Muscle of leg (tissue), 11 donors: ENCODE results near the gene ARMC9. TPM values are rescaled to one million over a fixed set of nuclear protein-coding genes. Genes with fewer than 3 reads are reported as not detected.
A peak's percentile ranks its signal among the peaks of the same experiment; 100 is the strongest.

ENCODE experiments used
- DNase-seq: peaks from one replicate; pipeline ENCODE4 v3.0.0; 2013
- H3K27ac ChIP-seq: one replicate; pipeline ENCODE4 v1.5.1; 2013; ENCODE audit warnings: mild to moderate bottlenecking, low read length, control low read depth
- H3K27me3 ChIP-seq: one replicate; pipeline ENCODE4 v1.6.1; 2013; ENCODE audit warnings: low read length; ENCODE audit not compliant: control insufficient read depth, insufficient read depth
- H3K36me3 ChIP-seq: one replicate; pipeline ENCODE4 v1.6.1; 2013; ENCODE audit warnings: low read length; ENCODE audit not compliant: control insufficient read depth, insufficient read depth
- H3K4me1 ChIP-seq: one replicate; pipeline ENCODE4 v1.6.1; 2013; ENCODE audit warnings: low read length; ENCODE audit not compliant: control insufficient read depth, insufficient read depth
- H3K4me3 ChIP-seq: one replicate; pipeline ENCODE4 v1.5.1; 2013; ENCODE audit warnings: low read length, control low read depth
- H3K9me3 ChIP-seq: replicated peaks from 2 replicates; pipeline ENCODE4 v1.6.1; 2013; ENCODE audit warnings: low read depth, low read length; ENCODE audit not compliant: control insufficient read depth
- WGBS: methylation state at CpG from one replicate; pipeline ENCODE4 v1.1.5; 2013; ENCODE audit warnings: missing lambda C conversion rate; ENCODE audit not compliant: insufficient coverage; 5-methylcytosine and 5-hydroxymethylcytosine counted together
- polyA plus RNA-seq, 8 donors: library from polyadenylated mRNA; unstranded; fragments of 120-200 nt; gene quantifications; one replicate each; pipeline versions ENCODE4 v1.2.1 to v1.2.3, GENCODE V29; 2013; ENCODE audit warnings: inconsistent platforms in 1 of 8, low replicate concordance in 1 of 8; ENCODE audit not compliant: insufficient read length in 8 of 8, insufficient read depth in 1 of 8
- total RNA-seq: library from RNA; stranded (reverse); fragments of 120-200 nt; gene quantifications from one replicate; pipeline ENCODE4 v1.2.4, GENCODE V29; 2013

ARMC9 gene
- total and polyA plus RNA-seq, 9 donors = 3.6 to 9.4 (median 5.3) TPM

DNA sequence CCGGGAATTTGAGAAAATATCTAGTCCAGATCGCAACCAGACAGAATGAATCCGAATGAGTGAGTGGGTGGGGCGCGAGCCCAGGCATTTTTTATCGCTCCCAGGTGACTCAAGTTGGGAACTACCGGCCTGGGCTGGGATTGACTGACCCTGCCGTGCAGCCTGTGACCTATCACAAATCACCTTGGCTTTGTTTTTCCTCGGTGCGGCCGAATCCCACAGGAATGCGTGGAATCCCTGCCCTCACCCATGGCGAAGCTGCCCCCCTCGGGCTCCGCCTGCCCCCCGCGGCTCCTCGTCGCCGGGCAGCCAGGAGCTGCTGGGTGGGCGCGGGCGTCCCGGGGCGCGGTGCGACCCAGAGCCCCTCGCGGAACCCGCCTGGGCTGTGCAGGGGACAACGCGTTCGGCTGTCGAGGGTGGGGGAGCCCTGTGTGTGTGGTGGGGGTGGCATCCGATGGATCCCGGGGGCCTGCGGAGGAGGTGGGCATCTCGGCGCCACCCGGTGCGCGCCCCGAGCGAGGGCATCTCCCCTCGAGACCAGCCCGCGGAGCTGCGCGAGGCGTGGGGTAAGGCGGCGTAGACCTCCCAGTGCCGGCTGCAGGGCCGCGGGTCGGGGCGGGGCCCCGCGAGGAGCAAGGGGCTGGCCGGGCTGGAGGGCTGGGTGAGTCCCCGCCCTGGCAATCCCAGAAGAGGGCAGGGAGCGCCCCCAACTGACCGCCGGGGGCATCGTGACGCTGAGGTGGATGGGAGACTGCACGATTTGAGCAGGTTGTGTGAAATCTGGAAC, 213.6 kb downstream of the ARMC9 start:
- Histone ChIP-seq H3K36me3 (no peaks in the 10 kb centered on the region), H3K27ac (no peak overlapping the region), H3K27me3 (peaks cover 11% of the 10 kb centered on the region), H3K4me3 (peak overlapping the region; percentile 54), H3K9me3 (peaks cover 7% of the 10 kb centered on the region), H3K4me1 (peaks cover 13% of the 10 kb centered on the region)
- DNase-seq = peak; percentile 86
- under 1% methylated on average over 61 of the region's 67 CpGs for WGBS

DNA sequence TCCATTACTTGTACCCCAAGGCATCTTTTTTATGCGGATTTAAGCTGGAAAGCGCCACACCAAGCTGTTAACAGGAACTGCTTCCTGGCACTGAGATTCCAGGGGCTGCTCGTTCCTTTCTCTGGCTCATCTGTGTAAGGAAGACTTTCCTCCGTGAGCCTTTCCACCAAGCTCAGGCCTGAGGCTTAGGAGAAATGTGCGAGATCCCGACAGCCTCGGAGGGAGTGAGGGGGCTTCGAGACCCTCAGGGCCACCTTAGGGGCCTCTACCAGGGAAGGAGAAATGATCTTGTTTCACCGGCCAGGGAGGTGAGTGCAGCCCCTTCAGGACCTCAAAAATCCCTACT, 214.2 kb downstream of the ARMC9 start:
- Histone ChIP-seq H3K4me3 (peak overlapping the region; percentile 5), H3K27ac (no peak overlapping the region), H3K27me3 (peaks cover 11% of the 10 kb centered on the region), H3K9me3 (peaks cover 7% of the 10 kb centered on the region), H3K4me1 (peaks cover 13% of the 10 kb centered on the region), H3K36me3 (no peaks in the 10 kb centered on the region)
- WGBS = 0% methylated on average over 2 of the region's 9 CpGs
- DNase-seq = no peak

DNA sequence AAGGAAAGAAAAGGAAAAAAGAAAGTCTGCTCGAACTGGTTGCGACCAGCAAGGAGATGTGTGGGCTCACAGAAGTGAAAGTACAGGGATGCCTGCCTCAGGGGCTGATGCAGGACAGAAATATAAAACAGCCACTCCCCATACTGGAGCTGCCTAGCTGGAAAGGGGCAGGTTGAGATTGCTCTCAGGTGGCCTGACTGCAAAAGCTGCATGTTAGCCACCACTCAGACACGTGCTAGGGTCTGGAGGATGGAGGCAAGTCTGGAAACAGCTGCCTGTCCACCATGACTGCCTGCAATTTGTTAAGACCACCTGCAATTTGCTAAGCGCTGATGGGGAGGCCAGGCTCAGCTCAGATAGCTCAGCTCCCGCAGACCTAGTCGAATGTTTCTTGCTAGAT, 215.0 kb downstream of the ARMC9 start:
- Histone ChIP-seq H3K9me3 (peaks cover 7% of the 10 kb centered on the region), H3K36me3 (no peaks in the 10 kb centered on the region), H3K4me3 (no peak overlapping the region), H3K27ac (no peak overlapping the region), H3K27me3 (peaks cover 11% of the 10 kb centered on the region), H3K4me1 (peaks cover 13% of the 10 kb centered on the region)
- DNase-seq = no peak
- 49% methylated on average over 2 of the region's 6 CpGs for WGBS

DNA sequence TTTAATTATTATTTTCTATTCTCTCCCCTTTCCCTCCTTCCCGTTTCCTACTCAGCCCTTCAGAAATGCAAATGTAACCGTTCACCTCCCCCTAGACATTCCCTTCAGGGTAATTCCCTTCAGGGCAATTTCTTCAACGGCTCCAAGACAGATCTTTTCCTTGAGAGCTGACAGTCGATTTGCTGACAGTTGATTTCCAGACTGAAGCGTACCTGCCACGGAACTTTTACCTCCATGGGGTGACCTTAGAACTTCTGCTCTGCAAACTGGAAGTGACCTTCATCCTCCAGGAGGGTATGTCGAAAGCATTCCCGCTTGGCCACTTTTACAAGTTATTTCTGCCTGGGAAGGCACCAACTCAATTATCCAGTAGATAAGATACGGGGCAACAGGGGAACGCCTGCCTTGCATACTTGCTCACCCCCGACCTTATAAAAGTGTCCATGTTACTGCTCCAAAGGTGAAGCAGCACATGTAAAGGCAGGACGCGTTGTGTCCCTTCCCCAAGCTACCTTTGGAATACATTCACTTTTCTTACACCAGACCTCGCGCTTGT, 215.6 kb downstream of the ARMC9 start:
- Histone ChIP-seq H3K4me3 (no peak overlapping the region), H3K27ac (no peak overlapping the region), H3K4me1 (peaks cover 13% of the 10 kb centered on the region), H3K9me3 (peaks cover 7% of the 10 kb centered on the region), H3K36me3 (no peaks in the 10 kb centered on the region), H3K27me3 (peaks cover 14% of the 10 kb centered on the region)
- WGBS = 46% methylated on average over 11 of the region's 15 CpGs
- DNase-seq = no peak

DNA sequence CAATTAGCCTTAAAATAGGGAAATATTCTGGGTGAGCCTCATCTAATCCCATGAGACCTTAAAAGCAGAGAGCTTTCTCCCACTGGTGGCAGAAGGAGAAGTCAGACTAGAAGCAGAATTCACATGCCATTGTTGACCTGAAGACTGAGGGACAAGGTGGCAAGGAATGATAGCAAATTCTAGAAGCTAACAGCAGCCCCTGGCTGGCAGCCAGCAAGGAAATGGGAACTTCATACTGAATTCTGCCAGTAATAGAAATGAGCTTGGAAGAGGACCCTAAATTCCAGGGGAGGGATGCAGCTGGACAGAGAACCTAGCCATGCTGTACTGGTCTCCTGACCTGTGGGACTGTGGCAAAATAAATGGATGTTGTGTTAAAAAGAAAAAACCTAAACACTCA, 216.6 kb downstream of the ARMC9 start:
- Histone ChIP-seq H3K27me3 (peaks cover 17% of the 10 kb centered on the region), H3K36me3 (no peaks in the 10 kb centered on the region), H3K9me3 (peaks cover 7% of the 10 kb centered on the region), H3K27ac (no peak overlapping the region), H3K4me3 (no peak overlapping the region), H3K4me1 (peaks cover 13% of the 10 kb centered on the region)
- DNase-seq = no peak

DNA sequence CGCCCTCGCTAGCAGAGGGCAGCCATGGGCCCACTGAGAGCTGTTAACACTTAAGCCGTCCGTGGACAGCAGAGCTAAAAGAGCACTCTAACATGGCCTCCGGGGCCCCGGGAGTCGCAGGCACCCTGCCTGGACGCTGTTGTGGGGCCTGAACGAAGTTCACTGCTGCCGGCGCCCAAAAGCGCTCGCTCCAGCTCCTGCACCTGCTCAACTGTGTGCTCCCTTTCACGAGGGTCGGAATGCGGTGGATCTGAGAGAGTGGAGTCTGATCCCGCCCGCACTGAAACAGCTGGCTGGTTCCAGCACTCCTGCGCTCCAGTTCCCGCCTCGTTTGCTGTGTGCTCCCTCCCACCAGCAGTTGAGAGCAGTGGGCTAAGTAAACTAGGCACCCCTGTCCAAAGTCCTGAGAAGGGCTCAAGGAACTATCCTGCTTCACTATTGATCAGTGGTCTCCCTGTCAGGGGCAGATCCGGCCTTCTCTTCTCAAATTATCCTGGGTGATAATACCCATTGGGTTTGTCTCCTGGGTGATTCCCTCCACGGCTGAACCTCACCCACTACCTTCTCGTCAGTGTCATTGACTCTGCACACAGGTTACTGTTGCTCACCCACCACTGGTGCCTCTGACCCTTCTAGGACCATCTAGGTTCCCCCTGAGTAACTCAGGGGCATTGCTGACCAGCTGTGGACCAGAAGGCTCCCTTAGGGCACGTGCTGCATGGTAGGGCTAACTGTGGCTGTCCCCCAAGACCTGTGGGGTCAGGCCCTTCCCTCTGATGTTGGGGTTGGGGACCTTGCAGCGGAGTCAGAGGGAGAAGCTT, 220.6 kb downstream of the ARMC9 start:
- Histone ChIP-seq H3K27me3 (peaks cover 6% of the 10 kb centered on the region), H3K4me1 (peaks cover 2% of the 10 kb centered on the region), H3K9me3 (no peaks in the 10 kb centered on the region), H3K27ac (no peak overlapping the region), H3K4me3 (no peak overlapping the region), H3K36me3 (no peaks in the 10 kb centered on the region)
- DNase-seq = no peak
- 63% methylated on average over 25 of the region's 26 CpGs for WGBS

DNA sequence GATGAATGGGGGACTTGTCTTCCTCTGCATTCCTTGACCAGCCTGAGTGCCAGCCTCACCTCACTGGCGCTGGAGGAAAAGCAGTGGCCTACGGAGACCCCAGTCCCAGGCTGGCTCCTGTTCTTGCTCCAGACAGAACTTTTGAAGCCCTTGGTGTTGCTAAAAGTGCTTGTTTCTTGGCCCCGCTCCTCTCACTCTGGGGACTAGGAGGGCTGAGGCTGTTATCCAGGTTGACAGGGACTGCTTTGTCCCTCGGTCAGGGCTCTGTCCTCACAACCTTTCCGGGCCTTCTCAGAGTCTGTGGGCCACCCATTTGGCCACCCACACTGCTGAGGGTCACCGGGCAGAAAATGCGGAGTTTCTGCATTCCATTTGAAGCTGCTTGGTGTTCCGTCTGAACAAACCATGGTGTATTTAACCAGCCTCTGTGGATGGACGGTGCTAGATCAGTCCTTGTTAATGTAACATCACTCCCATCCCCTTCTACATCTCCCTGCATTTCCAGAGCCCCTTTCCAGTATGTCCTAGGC, 222.7 kb downstream of the ARMC9 start:
- WGBS = 72% methylated on average over 9 of the region's 9 CpGs
- H3K9me3 ChIP-seq = no peaks in the 10 kb centered on the region

DNA sequence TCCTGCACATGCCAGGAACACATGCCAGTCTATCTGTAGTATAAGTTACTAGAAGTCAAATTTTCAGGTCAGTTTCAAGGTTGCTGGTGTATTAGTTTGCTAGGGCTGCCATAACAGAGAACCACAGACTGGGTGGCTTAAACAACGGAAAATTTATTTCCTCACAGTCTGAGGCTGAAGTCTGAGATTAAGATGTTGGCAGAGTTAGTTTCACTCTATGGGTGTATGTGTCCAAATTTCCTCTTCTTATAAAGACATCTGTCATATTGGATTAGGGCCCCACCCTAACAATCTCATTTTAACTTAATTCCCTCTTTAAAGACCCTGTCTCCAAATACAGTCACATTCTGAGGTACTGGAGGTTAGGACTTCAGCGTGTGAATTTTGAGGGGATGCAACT, 223.6 kb downstream of the ARMC9 start:
- H3K9me3 ChIP-seq = no peaks in the 10 kb centered on the region
- H3K27ac ChIP-seq = no peak overlapping the region
- peaks cover 10% of the 10 kb centered on the region for H3K27me3 ChIP-seq
- no peak overlapping the region for H3K4me3 ChIP-seq
- no peaks in the 10 kb centered on the region for H3K4me1 ChIP-seq
- no CpG with 5 or more reads among the region's 2 CpGs for WGBS
- no peak for DNase-seq
- no peaks in the 10 kb centered on the region for H3K36me3 ChIP-seq

More for the DNA sequence above, 222.7 kb downstream of the ARMC9 start:
- Histone ChIP-seq H3K27me3 (peaks cover 8% of the 10 kb centered on the region), H3K27ac (no peak overlapping the region), H3K36me3 (no peaks in the 10 kb centered on the region), H3K4me3 (no peak overlapping the region), H3K4me1 (no peaks in the 10 kb centered on the region)
- DNase-seq = no peak

DNA sequence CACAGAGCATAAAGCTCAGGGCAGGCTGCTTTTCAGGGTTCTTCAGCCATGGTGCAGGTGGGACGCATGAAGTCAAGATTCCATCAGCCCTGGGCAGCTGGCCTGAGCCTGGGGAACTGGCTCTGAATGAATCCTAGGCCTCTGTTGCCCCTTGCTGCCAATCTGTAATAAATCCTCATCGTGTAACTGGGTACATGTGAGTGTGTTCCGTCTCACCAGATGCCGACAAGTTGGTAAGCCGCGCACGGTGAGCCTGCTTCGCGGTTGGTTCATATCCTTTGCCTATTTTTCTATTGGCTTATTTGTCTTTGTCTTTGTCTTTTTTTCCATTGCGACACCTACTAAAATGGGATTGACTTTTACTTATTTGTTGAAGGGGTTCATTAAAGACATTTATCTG, 224.7 kb downstream of the ARMC9 start:
- 50% methylated on average over 1 of the region's 10 CpGs for WGBS
- Histone ChIP-seq H3K4me3 (no peak overlapping the region), H3K36me3 (no peaks in the 10 kb centered on the region), H3K9me3 (no peaks in the 10 kb centered on the region), H3K4me1 (no peaks in the 10 kb centered on the region), H3K27me3 (peaks cover 10% of the 10 kb centered on the region), H3K27ac (no peak overlapping the region)
- DNase-seq = no peak
